Astrocyte (in vitro differentiated cells and primary cell): ENCODE data around the gene ZNF317.

Experiments
- CTCF ChIP-seq: IDR thresholded peaks from 2 replicates; pipeline ENCODE4 v1.5.1; 2011; ENCODE audit warnings: low read depth, mild to moderate bottlenecking, inconsistent platforms, low read length, moderate library complexity; ENCODE audit not compliant: insufficient read depth
- EZH2 ChIP-seq: IDR thresholded peaks from 2 replicates; pipeline ENCODE4 v1.6.1; 2012; ENCODE audit warnings: mild to moderate bottlenecking, low read length, inconsistent platforms; ENCODE audit not compliant: insufficient read depth

- TF ChIP-seq CTCF (no peak), EZH2 (no peak)
These were observed at the start of gene ZNF317 for GRCh38 chr19:9140159-9140874.
